ENCODE measurements around the gene LPAR1. TPM values are rescaled to one million over a fixed set of nuclear protein-coding genes. Genes with fewer than 3 reads are reported as not detected.

The LPAR1 gene
- total RNA-seq, 3 donors from 2014 or later = 0.13 to 0.22 (median 0.15) TPM

DNA sequence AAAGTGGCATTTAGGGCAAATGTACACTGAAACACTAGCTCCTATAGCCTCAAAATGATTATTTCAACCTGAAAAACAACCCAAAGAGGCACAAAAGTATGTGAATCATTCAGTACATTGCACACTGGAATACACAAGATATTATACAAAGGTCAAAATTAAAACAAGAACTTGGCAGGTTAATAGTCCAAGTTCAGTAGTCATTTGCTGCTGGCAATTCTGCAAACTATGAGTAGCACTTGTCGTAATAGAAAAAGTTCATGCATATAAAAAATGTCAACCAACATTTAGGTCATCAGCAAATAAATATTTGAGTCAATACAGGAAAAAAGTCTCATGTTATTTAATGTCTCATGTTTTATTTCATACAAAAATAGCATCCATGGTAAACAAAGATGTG lies 98.7 kb downstream of the LPAR1 start:
- Mint-ChIP-seq H3K27me3 (ENCODE audit: low read depth) (no peaks in the 10 kb centered on the region), H3K4me1 (ENCODE audit: low read depth) (no peaks in the 10 kb centered on the region), H3K36me3 (ENCODE audit: insufficient read depth) (no peaks in the 10 kb centered on the region), H3K4me3 (no peak overlapping the region), H3K9me3 (no peaks in the 10 kb centered on the region)
- ATAC-seq (no peak), DNase-seq (no peak)

DNA sequence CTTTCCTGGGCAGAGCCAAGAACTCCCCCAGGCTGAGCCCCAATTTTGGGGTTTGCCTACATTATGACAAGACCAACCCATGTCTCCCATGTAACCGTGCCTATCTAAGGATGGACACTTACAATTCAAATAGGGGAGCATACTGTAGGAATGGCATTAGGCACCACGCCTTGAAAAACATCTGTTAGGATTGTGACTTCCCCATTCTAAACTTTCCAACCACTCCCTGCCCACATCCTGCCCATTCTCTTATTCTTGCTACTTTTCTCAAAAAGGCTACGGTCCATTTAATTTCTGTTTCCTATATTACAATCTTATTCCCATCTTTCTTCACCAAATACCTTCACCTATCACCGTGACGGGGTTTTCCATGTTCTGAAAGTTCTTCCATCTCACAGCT lies 99.2 kb downstream of the LPAR1 start:
- Mint-ChIP-seq H3K4me1 (ENCODE audit: low read depth) (no peaks in the 10 kb centered on the region), H3K36me3 (ENCODE audit: insufficient read depth) (no peaks in the 10 kb centered on the region), H3K27me3 (ENCODE audit: low read depth) (no peaks in the 10 kb centered on the region), H3K9me3 (no peaks in the 10 kb centered on the region), H3K4me3 (no peak overlapping the region)
- no peak for ATAC-seq
- DNase-seq = no peak

DNA sequence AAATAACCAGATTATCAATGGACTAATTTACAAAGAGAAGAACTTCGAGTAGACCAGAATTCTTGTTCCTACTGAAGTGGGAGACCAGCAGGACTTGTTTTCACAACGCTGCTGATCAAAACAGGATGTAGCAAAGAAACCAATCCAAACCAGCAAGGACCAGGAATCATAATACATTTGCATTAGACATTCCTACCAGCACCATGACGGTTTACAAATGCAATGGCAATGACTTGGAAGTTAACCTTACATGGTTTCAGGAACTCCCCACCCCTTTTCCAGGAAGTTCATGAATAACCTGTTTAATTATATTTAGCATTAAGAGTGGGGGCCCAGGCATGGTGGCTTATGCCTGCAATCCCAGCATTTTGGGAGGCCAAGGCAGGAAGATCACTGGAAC lies 100.0 kb downstream of the LPAR1 start:
- no peaks in the 10 kb centered on the region for H3K36me3 Mint-ChIP-seq (ENCODE audit: insufficient read depth)
- H3K27me3 Mint-ChIP-seq (ENCODE audit: low read depth) = no peaks in the 10 kb centered on the region
- no peak for DNase-seq
- no peak overlapping the region for H3K4me3 Mint-ChIP-seq
- no peak for ATAC-seq
- H3K9me3 Mint-ChIP-seq = no peaks in the 10 kb centered on the region
- no peaks in the 10 kb centered on the region for H3K4me1 Mint-ChIP-seq (ENCODE audit: low read depth)

DNA sequence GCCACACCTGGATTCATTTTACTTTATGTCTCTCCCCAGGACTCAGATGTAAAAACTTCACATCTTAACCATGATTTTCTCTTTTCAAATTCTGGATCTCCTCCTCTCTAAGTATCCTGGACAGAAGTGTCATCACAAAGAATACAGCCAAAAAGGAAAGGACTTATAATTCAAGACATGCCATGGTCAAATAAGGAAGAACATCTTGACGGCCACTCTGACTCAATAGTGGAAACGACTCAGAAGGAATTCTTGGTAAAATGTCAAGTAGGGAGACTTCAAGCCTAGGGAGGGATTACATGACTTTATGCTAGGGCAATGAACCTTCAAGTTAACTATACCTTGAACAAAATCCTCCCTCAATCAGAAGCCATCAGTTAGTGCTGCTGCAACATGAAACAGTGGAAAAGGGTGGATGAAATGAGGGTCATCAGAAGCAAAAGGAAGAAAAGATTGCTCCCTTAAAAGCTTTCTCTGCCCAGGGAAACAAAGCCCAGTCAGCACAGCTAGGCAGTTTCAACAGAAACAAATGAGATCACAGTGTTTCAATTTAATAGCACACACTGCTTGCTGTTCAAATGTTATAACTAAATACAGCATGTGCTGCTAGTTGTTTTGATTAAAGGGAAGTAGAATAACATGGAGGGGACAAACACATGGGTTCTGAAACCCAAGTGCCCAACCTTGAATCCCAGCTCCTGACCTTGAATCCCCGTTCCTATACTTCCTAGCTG lies 101.4 kb downstream of the LPAR1 start:
- DNase-seq = no peak
- H3K36me3 Mint-ChIP-seq (ENCODE audit: insufficient read depth) = no peaks in the 10 kb centered on the region
- H3K4me3 Mint-ChIP-seq = no peak overlapping the region
- no peaks in the 10 kb centered on the region for H3K4me1 Mint-ChIP-seq (ENCODE audit: low read depth)
- no peaks in the 10 kb centered on the region for H3K27me3 Mint-ChIP-seq (ENCODE audit: low read depth)
- H3K9me3 Mint-ChIP-seq = no peaks in the 10 kb centered on the region
- no peak for ATAC-seq

DNA sequence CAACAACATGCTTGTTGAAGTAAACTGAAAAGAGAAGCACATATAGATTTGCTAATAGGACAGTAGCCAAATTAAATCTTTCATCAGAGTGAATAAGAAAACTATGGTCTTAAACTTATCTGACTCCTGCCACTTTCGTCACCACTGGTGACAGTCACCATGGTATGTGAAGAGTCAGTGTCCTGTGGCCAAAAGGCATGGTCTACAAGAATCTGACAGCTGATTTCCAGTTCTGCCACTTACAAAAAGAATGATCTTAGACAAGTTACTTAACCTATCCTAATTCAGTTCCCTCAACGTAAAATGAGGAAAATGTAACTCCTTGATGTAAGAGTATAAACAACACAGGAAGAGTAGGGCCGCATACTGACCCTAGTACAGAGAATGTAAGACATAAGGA lies 102.0 kb downstream of the LPAR1 start:
- DNase-seq (no peak), ATAC-seq (no peak)
- H3K36me3 Mint-ChIP-seq (ENCODE audit: insufficient read depth) = no peaks in the 10 kb centered on the region
- H3K4me1 Mint-ChIP-seq (ENCODE audit: low read depth) = no peaks in the 10 kb centered on the region
- no peaks in the 10 kb centered on the region for H3K9me3 Mint-ChIP-seq
- no peaks in the 10 kb centered on the region for H3K27me3 Mint-ChIP-seq (ENCODE audit: low read depth)
- H3K4me3 Mint-ChIP-seq = no peak overlapping the region

DNA sequence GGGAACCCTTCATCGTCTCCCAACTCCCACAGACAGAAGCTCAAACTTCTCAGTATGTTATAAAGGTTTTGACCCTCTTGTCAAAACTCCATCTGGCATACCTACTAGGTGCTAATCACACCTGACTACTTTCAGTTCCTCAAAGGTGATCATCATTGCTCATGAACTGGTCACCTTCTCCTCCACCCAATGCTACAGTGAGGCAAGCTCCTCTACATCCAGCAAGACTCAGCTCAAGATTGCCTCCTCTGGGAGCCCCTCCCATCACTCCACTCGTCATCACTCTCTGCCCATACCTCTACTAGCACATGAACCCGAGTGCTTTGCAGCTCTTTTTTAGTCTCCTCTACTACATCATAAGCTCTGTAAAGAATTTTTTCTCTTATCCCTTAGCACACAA lies 102.4 kb downstream of the LPAR1 start:
- Mint-ChIP-seq H3K4me1 (ENCODE audit: low read depth) (no peaks in the 10 kb centered on the region), H3K4me3 (no peak overlapping the region)
- ATAC-seq = no peak

DNA sequence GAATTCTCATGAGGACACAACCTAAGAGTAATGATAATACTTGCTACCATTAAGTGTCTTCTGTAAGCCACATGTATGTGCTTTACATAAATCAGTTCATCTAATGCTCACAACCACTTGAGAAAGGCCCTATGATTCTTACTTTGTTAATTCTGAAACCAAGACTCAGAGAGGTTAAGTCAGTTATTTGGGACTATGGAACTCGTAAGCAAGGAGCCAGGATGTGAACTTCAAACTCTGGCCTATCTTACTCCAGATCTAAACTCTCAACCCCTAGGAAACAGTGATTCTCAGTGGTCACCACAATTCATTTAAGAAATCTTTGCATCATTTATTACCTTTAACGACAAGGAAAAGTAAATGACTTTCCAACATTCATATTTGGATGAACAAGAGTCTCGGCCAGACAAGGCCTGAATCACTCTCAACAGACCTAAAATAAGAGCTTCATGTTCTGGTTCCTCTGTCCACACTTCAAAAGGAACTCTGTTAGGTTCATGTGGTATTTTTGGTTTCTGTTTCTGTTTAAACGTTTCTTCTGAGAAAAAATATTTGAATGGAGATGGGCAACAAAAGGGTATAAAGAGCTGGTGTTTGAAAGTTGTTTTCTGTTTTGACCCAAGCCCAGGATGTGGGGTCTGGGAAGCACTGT lies 104.8 kb downstream of the LPAR1 start:
- Mint-ChIP-seq H3K36me3 (ENCODE audit: insufficient read depth) (no peaks in the 10 kb centered on the region), H3K4me3 (no peak overlapping the region), H3K27me3 (ENCODE audit: low read depth) (no peaks in the 10 kb centered on the region), H3K9me3 (no peaks in the 10 kb centered on the region), H3K4me1 (ENCODE audit: low read depth) (no peaks in the 10 kb centered on the region)
- DNase-seq (no peak), ATAC-seq (no peak)

More for the DNA sequence above, 102.4 kb downstream of the LPAR1 start:
- no peak for DNase-seq
- no peaks in the 10 kb centered on the region for H3K27me3 Mint-ChIP-seq (ENCODE audit: low read depth)
- no peaks in the 10 kb centered on the region for H3K36me3 Mint-ChIP-seq (ENCODE audit: insufficient read depth)
- no peaks in the 10 kb centered on the region for H3K9me3 Mint-ChIP-seq

DNA sequence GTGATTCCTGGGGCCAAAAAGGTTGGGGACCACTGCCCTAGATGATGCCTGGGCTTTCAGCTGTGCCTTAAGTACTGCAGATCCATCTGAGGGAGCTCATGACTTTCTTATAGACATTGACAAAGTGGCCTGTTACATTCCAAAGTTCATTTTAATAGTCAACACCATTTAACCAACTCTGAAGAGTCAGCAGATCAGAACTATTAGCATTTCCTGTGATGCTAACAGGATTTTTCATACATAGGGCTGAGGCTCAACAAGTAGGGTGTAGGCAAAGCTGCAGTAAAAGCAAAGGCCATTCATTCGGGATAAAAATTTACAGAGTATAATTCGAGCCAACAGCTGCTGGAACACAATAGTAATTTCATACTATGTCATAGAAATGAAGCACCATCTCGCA lies 105.4 kb downstream of the LPAR1 start:
- Mint-ChIP-seq H3K9me3 (no peaks in the 10 kb centered on the region), H3K36me3 (ENCODE audit: insufficient read depth) (no peaks in the 10 kb centered on the region), H3K4me3 (no peak overlapping the region), H3K4me1 (ENCODE audit: low read depth) (no peaks in the 10 kb centered on the region), H3K27me3 (ENCODE audit: low read depth) (no peaks in the 10 kb centered on the region)
- DNase-seq (no peak), ATAC-seq (no peak)

DNA sequence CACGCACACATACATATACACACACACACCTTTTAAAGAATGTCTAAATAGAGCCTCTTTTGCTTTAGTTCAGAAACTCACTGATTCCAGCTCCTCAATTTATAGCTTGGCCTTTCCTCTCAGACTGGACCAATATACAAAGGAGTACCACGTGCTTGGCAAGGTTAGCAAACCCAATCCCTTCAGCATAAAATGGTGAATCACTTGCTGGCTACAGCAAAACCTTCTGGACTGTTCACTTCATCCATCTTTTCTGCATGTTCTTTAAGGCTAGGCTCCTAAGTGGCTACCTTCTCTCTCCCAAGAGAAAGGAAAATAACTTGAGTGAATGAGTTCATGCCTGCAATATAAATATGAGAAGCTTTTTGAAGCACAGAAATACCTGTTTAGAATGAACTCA lies 109.7 kb downstream of the LPAR1 start:
- Mint-ChIP-seq H3K9me3 (no peaks in the 10 kb centered on the region), H3K27me3 (ENCODE audit: low read depth) (no peaks in the 10 kb centered on the region), H3K4me3 (no peak overlapping the region), H3K4me1 (ENCODE audit: low read depth) (no peaks in the 10 kb centered on the region), H3K36me3 (ENCODE audit: insufficient read depth) (no peaks in the 10 kb centered on the region)
- DNase-seq = no peak
- no peak for ATAC-seq

DNA sequence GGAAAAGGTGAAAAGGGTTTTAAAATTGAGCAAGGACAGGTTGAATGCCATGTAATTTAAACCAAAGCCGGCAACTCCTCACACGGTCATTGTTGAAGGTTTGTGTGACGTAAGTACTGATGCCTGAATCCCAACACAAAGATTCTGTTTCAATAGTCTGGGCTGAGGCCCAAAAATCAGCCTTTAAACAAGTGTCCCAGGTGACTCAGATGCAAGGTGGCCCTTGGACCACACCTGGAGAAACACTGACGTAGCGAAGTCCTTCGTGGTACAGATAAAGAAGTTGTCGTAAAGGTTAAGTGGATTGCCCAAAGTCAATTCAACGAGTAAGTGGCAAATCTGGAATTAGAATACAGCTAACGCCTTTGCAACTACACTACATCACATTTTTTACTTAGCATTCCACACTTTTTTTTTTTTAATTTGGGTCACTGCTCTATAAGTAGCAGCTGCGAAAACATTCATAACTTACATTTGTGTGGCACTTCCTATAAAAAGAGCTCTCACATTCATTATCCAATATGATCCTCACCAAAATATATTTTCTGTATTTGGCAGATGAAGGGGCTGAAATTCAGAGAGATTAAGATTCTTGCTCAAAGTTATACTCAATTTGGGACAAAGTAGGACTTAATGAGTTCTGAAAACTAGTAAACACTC lies 111.3 kb downstream of the LPAR1 start:
- Mint-ChIP-seq H3K4me3 (no peak overlapping the region), H3K9me3 (no peaks in the 10 kb centered on the region), H3K36me3 (ENCODE audit: insufficient read depth) (no peaks in the 10 kb centered on the region), H3K27me3 (ENCODE audit: low read depth) (no peaks in the 10 kb centered on the region), H3K4me1 (ENCODE audit: low read depth) (no peaks in the 10 kb centered on the region)
- no peak for ATAC-seq
- no peak for DNase-seq

DNA sequence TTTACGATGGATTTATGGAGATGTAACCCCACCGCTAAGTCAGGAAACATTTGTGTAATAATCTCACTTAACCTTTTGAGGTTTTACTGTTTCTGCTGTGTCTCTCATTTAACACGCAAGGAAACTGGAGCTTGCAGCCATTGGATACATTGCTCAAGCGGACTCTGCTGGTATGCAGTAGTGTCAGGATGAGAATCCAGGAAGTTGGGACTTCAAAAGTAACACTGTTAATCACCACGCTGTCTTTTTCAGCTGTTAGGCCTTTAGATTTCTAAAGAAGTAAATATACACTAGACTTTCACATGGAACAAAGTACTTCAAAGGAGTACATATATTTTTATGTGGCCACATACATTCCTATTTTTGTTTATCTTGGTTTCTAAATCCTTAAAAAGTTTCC lies 114.7 kb downstream of the LPAR1 start:
- Mint-ChIP-seq H3K36me3 (ENCODE audit: insufficient read depth) (no peaks in the 10 kb centered on the region), H3K27me3 (ENCODE audit: low read depth) (no peaks in the 10 kb centered on the region), H3K4me1 (ENCODE audit: low read depth) (no peaks in the 10 kb centered on the region), H3K4me3 (no peak overlapping the region), H3K9me3 (no peaks in the 10 kb centered on the region)
- ATAC-seq (no peak), DNase-seq (no peak)

DNA sequence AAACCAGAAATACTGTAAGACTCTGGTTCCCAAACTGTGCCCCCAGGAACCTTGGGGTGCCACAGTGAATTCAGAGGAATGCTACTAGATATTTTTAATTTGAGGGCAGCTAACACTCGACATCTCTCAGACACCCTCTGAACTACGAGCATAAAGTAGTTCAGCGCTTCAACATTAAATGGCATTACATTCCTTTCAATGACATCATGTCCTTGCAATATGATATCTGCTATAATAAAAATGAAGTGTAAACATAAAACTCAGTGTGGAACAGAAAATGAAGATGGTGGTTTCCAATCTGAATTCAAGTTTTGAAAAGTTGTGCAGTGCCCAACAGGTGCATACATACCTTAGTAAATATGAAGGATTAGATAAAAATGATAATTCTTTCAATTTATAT lies 116.1 kb downstream of the LPAR1 start:
- no peaks in the 10 kb centered on the region for H3K9me3 Mint-ChIP-seq
- no peak for ATAC-seq
- H3K4me1 Mint-ChIP-seq (ENCODE audit: low read depth) = no peaks in the 10 kb centered on the region
- H3K4me3 Mint-ChIP-seq = no peak overlapping the region
- no peaks in the 10 kb centered on the region for H3K27me3 Mint-ChIP-seq (ENCODE audit: low read depth)
- no peaks in the 10 kb centered on the region for H3K36me3 Mint-ChIP-seq (ENCODE audit: insufficient read depth)
- no peak for DNase-seq

DNA sequence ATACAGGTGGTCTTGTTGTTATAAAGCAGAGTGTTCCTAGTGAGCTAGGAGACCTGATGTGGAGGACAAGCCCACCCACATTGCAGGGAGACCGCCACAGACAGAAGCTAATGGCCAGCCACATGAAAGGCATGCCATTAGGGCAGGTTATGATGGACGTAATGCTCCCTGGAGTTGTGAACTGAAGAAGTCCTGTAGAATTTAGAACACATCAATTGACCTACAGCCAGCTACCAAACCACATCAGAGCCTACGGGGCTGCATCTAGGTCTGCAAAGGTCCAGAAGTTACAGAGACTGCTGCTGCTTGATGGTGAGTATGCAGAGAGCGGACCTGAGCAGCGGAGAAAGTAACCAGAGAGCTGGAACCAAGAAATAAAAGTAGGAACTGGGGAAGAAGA lies 116.6 kb downstream of the LPAR1 start:
- H3K27me3 Mint-ChIP-seq (ENCODE audit: low read depth) = no peaks in the 10 kb centered on the region
- H3K36me3 Mint-ChIP-seq (ENCODE audit: insufficient read depth) = no peaks in the 10 kb centered on the region
- no peaks in the 10 kb centered on the region for H3K9me3 Mint-ChIP-seq
- DNase-seq (no peak), ATAC-seq (no peak)
- H3K4me1 Mint-ChIP-seq (ENCODE audit: low read depth) = no peaks in the 10 kb centered on the region
- H3K4me3 Mint-ChIP-seq = no peak overlapping the region

DNA sequence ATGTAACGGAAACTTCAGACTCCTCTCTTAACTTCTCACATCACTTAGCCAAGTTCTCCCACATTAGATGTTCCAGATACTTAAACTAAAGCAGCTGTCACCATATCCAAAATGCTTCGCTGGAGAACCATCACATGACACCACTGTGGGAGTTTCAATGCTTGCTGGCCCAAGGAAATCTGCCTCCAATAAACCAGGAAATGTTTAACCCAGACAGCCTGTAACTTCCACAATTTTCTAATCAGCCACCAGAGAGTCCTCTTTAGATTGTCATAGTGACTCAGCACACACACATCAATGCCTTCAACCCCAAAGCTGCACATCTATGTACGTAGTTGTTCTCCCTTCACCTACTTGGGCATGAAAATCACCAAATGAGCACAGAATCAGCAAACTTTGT lies 118.7 kb downstream of the LPAR1 start:
- Mint-ChIP-seq H3K9me3 (peaks cover 3% of the 10 kb centered on the region), H3K4me3 (no peak overlapping the region), H3K4me1 (ENCODE audit: low read depth) (no peaks in the 10 kb centered on the region), H3K27me3 (ENCODE audit: low read depth) (no peaks in the 10 kb centered on the region), H3K36me3 (ENCODE audit: insufficient read depth) (no peaks in the 10 kb centered on the region)
- no peak for DNase-seq
- no peak for ATAC-seq

DNA sequence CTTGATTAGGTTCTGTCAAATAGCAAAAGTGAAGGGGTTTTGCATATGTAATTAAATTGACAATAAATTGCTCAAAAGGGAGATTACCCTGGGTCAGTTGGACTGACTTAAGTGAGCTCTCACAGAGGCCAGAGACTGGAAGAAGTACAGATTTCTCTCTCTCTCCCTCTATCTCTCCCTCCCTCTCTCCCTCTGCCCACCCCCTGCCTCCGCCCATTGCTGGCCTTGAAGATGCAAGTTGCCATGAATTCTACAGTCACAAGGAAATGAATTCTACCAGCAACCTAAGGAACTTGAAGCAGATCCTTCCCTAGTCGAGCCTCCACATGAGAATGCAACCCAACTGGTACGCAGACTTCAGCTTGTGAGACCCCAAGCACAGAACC lies 119.2 kb downstream of the LPAR1 start:
- no peak overlapping the region for H3K4me3 Mint-ChIP-seq
- peaks cover 3% of the 10 kb centered on the region for H3K9me3 Mint-ChIP-seq
- ATAC-seq (no peak), DNase-seq (no peak)
- no peaks in the 10 kb centered on the region for H3K4me1 Mint-ChIP-seq (ENCODE audit: low read depth)
- H3K27me3 Mint-ChIP-seq (ENCODE audit: low read depth) = no peaks in the 10 kb centered on the region
- H3K36me3 Mint-ChIP-seq (ENCODE audit: insufficient read depth) = no peaks in the 10 kb centered on the region

Measured in activated T-cell treated with anti-CD3 and anti-CD28 coated beads, Interleukin-2, amount 50 U/mL, for 4 hours (primary cell).